Measurements from ENCODE around the gene NDUFB1.

DNA sequence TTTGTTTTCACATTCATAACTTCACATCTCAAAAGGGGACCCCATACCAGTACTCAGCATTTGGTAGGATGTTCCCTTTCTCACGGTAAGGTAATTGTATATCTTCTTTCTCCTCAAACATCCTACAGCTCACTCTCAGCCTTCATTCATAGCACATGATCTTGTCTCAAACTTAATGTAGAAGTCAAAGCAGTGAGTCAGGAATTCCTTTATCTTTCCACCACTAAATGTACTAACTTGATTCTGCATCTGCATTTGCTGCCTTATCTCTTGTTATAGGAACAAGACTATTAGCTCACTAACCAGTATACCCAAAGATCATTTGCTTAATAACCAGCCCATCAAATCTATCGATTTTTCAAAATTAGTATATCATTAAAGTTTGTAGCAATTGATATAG lies 23.2 kb upstream of the NDUFB1 start:
- TF ChIP-seq, protein P1, sequence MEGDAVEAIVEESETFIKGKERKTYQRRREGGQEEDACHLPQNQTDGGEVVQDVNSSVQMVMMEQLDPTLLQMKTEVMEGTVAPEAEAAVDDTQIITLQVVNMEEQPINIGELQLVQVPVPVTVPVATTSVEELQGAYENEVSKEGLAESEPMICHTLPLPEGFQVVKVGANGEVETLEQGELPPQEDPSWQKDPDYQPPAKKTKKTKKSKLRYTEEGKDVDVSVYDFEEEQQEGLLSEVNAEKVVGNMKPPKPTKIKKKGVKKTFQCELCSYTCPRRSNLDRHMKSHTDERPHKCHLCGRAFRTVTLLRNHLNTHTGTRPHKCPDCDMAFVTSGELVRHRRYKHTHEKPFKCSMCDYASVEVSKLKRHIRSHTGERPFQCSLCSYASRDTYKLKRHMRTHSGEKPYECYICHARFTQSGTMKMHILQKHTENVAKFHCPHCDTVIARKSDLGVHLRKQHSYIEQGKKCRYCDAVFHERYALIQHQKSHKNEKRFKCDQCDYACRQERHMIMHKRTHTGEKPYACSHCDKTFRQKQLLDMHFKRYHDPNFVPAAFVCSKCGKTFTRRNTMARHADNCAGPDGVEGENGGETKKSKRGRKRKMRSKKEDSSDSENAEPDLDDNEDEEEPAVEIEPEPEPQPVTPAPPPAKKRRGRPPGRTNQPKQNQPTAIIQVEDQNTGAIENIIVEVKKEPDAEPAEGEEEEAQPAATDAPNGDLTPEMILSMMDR (IDR thresholded peaks at IDR 0.05; ENCODE audit: poor library complexity) = no peak
- TF ChIP-seq EZH2phosphoT487 (IDR thresholded peaks at IDR 0.05; ENCODE audit: low read depth, severe bottlenecking, unreplicated experiment) = no peak
